HG03469 (cell line): ENCODE results near the gene CACNG3.

ENCODE experiments used
- ATAC-seq: cut with Tn5 transposase; IDR thresholded peaks from one replicate; pipeline ENCODE4 v1.9.1; 2021; ENCODE audit warnings: mild to moderate bottlenecking, moderate library complexity, moderate number of reproducible peaks; ENCODE audit not compliant: unreplicated experiment

Gene CACNG3

DNA sequence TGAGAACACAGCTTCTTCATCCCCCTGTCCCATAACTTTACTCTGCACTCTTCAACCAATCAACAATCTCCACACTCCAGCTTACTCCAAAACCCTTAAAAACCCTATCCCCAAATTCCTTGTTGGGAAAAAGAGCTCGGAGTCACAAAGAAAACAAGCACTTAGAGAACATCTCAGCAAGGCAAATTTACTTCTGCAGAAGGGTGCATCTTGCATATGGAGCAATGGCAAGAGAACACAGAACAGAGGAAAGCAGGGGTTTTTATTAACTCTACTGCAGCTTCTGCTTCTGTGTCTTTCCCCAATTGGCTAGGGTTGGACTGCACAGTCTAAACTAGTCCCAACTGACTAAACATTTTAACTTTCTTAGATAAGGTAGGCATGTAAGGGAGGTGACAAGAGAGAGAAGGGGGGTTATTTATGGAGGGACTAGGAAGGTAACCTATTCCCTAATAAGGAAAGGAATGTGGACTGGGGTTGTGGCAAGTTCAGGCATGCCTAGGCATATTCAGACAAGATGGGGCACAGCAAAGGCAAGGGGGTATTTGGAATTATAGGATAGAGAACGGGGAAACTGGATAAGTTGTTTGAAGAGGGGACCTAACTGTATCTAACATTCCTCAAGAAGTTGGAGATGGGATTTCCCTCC is 125.5 kb downstream of the CACNG3 start:
- ATAC-seq: no peak

GRCh38 chr16:24382762-24383407 is 126.8 kb downstream of the CACNG3 start:
- ATAC-seq: no peak

DNA sequence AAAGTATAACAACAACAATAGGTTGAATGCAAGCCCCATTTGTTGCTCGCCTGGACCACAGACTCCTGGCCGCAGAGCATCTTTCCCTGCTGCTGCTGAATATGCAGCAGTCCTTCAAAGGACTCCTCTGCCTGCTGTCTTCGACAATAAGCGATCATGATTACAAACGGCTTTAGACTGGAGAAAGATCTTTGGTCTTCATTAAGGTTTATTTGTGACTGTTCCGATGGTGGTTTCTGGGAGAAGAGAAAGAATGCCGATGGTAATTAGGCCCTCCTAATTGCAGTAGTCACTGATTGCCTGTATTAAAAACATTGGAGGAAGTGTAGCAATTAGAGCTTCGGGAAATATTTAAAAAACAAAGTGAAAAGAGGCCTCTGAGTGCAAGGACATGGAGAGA is 138.2 kb downstream of the CACNG3 start:
- ATAC-seq: no peak

DNA sequence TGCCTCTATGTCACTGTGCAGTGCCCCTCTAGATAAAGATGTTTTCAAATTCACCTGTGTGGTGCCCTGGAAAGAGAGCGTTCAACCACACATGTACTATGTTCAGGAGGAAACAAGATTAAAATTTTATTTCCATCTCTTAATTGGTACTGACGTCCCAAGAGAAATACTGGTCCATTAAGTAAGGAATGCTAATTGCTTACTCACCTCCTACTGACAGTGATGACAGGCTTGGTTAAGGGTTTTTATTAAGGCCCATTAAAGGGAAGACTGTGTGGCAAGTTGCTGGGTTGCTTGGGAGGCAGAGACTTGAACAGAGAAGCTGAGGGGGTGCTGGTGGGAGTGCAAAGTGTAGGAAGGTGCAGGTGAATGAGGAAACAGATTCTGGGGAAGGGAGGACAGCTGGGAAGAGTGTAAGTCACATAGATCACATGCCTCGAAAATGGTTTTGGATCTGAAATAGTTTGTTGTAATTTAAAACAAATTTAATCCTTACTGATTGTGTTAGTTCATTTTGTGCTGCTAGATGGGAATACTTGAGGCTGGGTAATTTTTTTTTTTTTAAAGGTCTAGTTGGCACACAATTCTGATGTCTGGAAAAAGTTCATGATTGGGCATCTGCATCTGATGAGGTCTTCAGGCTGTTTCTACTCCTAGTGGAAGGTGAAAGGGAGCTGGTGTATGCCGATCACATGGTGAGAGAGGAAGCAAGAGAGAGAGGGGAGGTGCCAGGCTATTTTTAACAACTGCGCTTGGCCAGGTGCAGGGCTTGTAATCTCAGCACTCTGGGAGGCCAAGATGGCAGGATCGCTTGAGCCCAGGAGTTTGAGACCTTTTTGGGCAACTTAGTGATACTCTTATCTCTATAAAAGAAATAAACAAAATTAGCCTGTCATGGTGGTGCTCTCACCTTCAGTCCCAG is 140.5 kb downstream of the CACNG3 start:
- ATAC-seq: no peak

DNA sequence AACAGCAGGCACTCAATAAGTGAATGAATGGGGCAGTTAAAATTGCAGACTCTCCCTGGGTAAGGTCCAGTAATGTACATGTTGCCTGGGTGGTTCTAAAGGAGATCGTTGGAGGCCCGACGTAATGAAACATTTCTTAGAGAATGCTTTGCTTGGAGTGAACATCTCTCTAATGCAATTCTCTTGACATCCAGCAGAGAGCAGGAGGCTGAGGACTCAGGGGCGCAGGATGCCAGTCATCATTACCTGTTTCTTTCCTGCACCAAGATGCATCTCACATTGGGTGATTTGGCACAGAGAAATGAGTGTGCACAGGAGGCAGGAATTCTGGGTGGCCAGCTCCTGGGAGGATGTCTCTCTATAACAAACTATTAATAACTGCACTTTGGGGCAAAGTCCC is 152.9 kb downstream of the CACNG3 start:
- ATAC-seq: no peak
